Muscle layer of duodenum (tissue), 2 donors: ENCODE data around the gene HIVEP3.
"Not testable (repeated sequence)": the region's sequence is repeated elsewhere in the genome, so short reads cannot be mapped to it uniquely, and the experiment has no call there.

Source experiments
- H3K27ac ChIP-seq: one replicate; pipeline ENCODE4 v1.7.0; 2013; ENCODE audit warnings: mild to moderate bottlenecking, low read length
- H3K27me3 ChIP-seq: one replicate; pipeline ENCODE4 v1.7.0; 2013; ENCODE audit warnings: low read depth, mild to moderate bottlenecking, control low read depth, low read length
- H3K36me3 ChIP-seq, 2 donors: one replicate each; pipeline ENCODE4 v1.7.0; 2013; ENCODE audit warnings: low read length in 2 of 2, control low read depth in 1 of 2, mild to moderate bottlenecking in 1 of 2; ENCODE audit not compliant: insufficient read depth in 2 of 2, control insufficient read depth in 1 of 2
- H3K4me1 ChIP-seq, 2 donors: one replicate each; pipeline ENCODE4 v1.7.0; 2013; ENCODE audit warnings: low read length in 2 of 2, mild to moderate bottlenecking in 2 of 2, control low read depth in 1 of 2, moderate library complexity in 1 of 2; ENCODE audit not compliant: insufficient read depth in 2 of 2, control insufficient read depth in 1 of 2
- H3K4me3 ChIP-seq, 2 donors: one replicate each; pipeline ENCODE4 v1.7.0; 2013; ENCODE audit warnings: low read length in 2 of 2, low read depth in 1 of 2, mild to moderate bottlenecking in 1 of 2
- H3K9me3 ChIP-seq, 2 donors: one replicate each; pipeline ENCODE4 v1.7.0; 2013; ENCODE audit warnings: low read length in 2 of 2, control low read depth in 1 of 2, mild to moderate bottlenecking in 1 of 2; ENCODE audit not compliant: control insufficient read depth in 1 of 2
- donor health status: healthy.

HIVEP3 gene

DNA sequence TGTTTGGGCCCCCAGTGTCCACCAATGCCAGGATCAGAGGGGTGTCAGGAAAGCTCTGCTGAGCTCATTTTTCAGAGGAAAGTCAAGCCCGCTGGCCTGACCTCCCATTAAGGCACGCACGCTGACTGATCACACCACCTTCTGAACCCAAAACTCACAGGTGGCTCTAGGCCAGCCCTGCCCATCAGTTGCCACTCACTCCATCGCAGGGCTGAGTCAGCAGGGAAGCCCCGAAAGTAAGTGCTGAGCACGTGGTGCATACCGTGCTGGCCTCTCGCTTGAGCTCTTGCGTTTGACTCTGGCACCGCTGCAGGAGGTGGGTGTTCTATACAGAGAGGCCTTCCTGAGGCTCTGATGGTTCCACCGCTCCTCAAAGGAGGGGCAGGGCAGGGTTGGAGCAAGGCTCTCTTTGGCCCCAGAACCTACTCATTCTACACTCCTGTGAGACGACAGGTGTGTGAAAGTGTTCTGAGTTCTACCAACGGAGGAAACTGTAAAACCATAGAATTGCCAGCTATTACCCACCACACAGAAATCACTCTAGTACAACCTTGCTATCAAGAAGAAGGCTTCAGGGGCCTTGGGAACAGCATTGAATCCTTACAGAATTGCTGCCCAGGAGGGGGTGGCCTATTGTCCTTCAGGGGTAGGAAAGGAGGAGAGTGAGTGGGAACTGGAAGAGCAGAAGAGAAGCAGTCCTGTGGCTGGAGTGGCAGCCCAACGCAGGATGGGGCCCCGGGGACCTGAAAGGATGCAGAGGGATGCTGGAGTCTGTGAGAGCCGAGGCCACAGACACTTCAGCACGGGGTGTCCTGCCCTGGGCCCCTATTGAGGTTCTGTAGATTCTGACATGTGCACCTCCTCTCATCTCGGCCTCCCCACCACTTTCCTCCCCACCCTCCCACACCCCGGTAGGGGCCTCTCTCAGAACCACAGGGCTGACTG lies 219.5 kb downstream of the HIVEP3 start:
- H3K27me3 ChIP-seq: no peaks in the 10 kb centered on the region

DNA sequence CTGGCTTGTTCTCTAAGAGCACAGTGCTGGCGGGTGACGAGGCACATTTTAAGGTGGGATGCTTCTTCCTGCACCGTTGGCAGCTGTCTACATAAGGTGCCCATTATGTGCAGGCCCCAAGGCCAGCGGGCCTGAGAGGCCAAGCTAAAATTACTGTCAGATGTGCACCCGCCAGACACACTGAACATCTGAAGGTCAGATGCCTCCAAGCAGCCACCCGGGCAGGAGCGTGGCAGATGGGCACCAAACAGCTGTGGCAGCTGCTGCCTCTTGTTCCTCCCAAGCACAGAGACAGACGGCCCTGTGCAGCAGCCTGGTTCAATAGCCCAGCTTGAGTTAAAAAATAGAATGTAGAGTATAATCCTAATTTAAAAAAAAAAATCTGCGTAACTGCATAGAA lies 222.3 kb downstream of the HIVEP3 start:
- Histone ChIP-seq H3K27me3 (no peaks in the 10 kb centered on the region), H3K9me3 (no peaks in the 10 kb centered on the region), H3K27ac (no peak overlapping the region), H3K4me1 (no peaks in the 10 kb centered on the region), H3K4me3 (no peak overlapping the region), H3K36me3 (no peaks in the 10 kb centered on the region)

More for the DNA sequence above, 219.5 kb downstream of the HIVEP3 start:
- no peaks in the 10 kb centered on the region for H3K9me3 ChIP-seq
- no peak overlapping the region for H3K27ac ChIP-seq
- H3K4me1 ChIP-seq: no peaks in the 10 kb centered on the region
- no peak overlapping the region for H3K4me3 ChIP-seq
- no peaks in the 10 kb centered on the region for H3K36me3 ChIP-seq

DNA sequence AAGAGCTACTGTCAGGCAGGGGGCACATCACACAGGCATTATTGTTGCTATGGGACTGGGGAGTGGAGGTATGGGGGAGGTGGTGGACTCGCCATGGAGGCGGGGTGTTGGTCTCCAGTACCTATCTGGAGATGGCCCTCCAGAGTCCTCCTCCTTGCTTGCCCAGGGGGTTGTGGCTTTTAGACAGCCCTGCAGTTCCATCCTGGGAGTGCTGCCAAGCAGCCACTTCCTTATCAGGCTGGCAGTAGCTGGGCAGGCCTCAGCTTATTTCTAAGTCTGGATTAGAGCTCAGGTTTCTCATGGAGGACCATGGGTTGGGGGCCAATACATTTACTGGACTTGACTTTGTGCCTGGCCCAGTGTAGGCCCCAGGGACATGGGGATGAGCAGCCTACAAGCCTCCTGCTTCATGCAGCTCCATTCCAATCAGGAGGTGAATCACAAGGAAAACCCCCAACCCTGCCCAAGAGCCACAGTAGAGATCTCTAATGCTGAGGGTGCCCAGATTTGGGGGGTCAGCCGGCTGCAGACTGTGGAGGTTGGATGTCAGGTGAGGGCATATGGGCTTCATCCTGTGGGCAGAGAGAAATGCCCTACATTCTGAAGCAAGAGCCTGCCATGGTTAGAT lies 223.5 kb downstream of the HIVEP3 start:
- no peak overlapping the region for H3K27ac ChIP-seq
- no peaks in the 10 kb centered on the region for H3K27me3 ChIP-seq
- H3K4me1 ChIP-seq: no peaks in the 10 kb centered on the region
- H3K4me3 ChIP-seq: no peak overlapping the region
- H3K9me3 ChIP-seq: no peaks in the 10 kb centered on the region
- no peaks in the 10 kb centered on the region for H3K36me3 ChIP-seq

DNA sequence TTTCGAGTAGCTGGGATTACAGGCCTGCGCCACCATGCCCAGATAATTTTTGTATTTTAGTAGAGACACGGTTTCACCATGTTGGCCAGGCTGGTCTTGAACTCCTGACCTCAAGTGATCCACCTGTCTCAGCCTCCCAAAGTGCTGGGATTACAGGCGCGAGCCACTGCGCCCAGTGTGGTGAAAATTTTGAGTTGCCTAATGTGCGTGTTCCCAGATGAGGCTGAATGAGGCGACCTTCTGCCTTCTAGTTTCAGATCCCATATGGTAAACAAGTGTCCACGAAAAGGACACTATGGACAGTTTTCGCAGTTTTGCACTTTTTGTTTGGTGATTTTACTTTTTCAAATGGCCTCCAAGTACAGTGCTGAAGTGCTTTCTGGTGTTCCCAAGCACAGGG lies 226.8 kb downstream of the HIVEP3 start:
- not testable (repeated sequence) for H3K9me3 ChIP-seq, H3K4me3 ChIP-seq, H3K36me3 ChIP-seq, H3K27me3 ChIP-seq, H3K4me1 ChIP-seq, H3K27ac ChIP-seq

DNA sequence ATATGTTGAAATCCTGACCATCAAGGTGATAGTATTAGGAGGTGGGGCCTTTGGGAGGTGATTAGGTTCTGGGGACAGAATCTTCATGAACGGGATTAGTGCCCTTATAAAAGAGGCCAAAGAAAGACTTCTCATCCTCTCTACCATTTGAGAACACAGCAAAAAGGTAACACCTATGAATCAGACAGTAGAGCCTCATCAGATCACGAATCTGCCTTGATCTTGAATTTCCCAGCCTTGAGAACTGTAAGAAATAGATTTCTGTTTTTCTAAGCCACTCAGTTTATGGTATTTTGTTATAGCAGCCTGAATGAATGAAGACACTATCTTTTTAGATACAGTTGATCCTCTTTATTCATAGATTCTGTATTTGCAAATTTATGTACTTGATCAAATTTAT lies 227.3 kb downstream of the HIVEP3 start:
- Histone ChIP-seq H3K27me3 (no peaks in the 10 kb centered on the region), H3K27ac (no peak overlapping the region), H3K36me3 (no peaks in the 10 kb centered on the region), H3K4me1 (no peaks in the 10 kb centered on the region), H3K9me3 (no peaks in the 10 kb centered on the region), H3K4me3 (no peak overlapping the region)

DNA sequence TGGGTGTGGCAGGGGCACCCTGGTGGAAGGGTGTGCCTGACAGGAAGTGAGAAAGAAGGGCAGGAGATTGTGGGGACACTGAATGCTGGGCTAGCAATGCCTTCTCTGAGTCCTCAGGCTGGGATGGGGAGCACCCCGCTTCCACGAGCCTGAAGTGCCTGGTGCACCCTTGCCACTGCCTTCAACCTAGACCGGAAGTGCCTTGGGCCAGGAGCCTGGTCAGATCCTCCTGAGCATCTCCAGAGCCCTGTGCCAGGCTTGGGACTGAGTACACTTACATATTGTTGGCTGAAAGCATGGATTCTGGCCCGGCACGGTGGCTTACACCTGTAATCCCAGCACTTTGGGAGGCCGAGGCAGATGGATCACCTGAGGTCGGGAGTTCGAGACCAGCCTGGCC lies 228.4 kb downstream of the HIVEP3 start:
- no peaks in the 10 kb centered on the region for H3K36me3 ChIP-seq
- H3K27me3 ChIP-seq: no peaks in the 10 kb centered on the region
- no peaks in the 10 kb centered on the region for H3K9me3 ChIP-seq

DNA sequence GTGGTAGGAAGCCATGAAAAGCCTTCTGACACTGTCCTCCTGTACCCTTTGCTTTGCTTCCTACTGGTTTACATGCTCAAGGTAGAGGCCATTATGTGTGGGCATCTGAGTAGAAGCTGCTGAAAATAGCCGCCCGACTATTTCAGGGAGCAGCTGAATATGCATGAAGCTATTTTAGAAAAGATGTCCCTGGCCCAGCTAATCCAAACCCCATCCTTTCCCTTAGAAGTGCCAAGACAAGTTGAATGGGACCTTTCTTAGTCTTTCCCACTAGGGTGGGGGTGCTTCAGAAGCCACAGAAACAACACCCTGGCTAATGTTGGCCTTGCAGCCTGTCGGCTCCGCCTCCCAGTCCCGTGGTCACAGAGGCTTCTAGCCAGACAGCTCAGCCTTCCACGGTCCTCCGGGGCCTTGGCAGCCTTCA lies 229.2 kb downstream of the HIVEP3 start:
- Histone ChIP-seq H3K36me3 (no peaks in the 10 kb centered on the region), H3K4me1 (peaks cover 0 to under 1% of the 10 kb centered on the region in 2 donors), H3K9me3 (no peaks in the 10 kb centered on the region), H3K4me3 (no peak overlapping the region), H3K27ac (no peak overlapping the region), H3K27me3 (no peaks in the 10 kb centered on the region)

More for the DNA sequence above, 228.4 kb downstream of the HIVEP3 start:
- no peak overlapping the region for H3K4me3 ChIP-seq
- no peaks in the 10 kb centered on the region for H3K4me1 ChIP-seq
- no peak overlapping the region for H3K27ac ChIP-seq

DNA sequence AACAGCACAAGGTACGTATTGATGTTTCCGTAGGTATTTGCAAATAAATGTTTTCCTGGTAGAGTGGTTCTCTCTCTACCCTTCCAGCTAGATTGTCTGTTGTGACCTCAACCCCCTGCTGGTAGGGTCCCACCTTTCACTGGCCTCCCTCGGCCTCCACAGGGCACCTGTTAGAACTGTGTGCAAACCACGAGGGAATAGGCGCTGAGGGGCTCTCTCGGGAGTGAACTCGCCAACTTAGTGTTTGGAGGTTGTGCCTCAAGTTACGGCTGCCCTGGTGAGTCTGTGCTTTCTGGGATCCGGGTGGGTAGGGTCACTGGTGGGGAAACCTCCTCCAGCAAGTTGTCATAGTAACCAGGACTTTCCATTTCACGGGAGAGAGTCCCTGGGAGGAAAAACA lies 229.6 kb downstream of the HIVEP3 start:
- Histone ChIP-seq H3K4me1 (peaks cover 0 to 5% of the 10 kb centered on the region in 2 donors), H3K27me3 (no peaks in the 10 kb centered on the region), H3K9me3 (no peaks in the 10 kb centered on the region), H3K4me3 (no peak overlapping the region), H3K36me3 (no peaks in the 10 kb centered on the region), H3K27ac (no peak overlapping the region)

DNA sequence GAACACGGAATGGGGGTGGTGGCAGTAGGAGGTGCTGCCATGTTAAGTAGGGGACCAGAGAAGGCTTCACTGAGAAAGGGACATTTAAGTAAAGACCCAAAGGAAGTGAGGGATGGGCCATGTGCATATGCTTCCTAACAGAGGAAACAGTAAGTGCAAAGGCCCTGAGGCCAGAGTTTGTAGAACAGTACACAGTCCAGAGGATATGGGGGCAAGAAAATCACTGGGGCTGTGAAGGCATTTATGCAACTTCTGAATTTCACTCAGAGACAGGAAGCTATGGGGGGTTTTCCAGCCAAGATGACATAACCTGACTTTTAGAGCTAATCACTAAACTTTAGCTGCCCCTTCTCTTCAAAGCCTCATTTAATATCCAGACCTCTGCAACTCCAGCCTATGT lies 231.7 kb downstream of the HIVEP3 start:
- H3K4me3 ChIP-seq: no peak overlapping the region
- H3K9me3 ChIP-seq: no peaks in the 10 kb centered on the region
- H3K36me3 ChIP-seq: no peaks in the 10 kb centered on the region
- H3K27ac ChIP-seq: no peak overlapping the region
- H3K27me3 ChIP-seq: no peaks in the 10 kb centered on the region
- peaks cover 5 to 13% of the 10 kb centered on the region in 2 donors for H3K4me1 ChIP-seq

DNA sequence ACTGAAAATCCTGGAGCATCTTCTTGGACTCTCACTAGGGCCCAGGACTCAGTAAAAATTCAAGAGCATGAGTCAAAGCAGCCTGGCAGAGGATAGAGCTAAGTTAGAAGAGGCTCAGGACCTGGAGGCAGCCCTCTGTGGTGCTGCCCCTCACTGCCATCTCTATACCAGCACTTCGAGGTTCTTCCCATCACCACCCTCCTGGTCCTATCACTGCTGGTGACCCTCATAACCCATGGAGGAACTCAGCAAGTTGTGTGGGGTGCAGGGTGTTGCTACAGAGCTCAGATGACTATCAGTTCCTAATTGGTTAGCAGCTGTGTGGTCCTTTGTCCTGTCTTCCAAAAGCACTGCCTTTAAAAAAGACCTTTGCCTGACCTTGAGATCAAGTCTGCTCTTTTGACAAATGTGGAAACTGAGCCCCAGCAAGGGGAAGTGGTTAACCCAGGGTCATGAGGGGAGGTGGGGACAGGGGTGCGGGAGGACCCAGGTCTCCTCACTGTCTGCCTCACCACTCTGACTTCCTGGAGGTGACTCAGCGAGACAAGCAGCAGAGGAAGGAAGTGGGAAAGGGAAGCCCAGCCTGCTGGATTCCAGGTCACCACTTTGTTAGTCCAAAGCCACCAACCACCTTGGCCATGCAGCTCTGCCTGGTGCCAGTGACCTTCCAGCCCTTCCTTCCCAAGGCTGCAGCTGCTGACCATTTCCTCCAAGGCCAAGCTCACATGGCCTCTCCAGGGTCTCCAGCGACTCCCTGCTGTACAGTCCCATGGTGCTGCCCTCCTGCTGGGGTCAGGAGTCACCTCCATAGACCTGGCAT lies 234.8 kb downstream of the HIVEP3 start:
- Histone ChIP-seq H3K4me1 (peaks cover 5 to 13% of the 10 kb centered on the region in 2 donors), H3K36me3 (no peaks in the 10 kb centered on the region)

More for the DNA sequence above, 234.8 kb downstream of the HIVEP3 start:
- H3K9me3 ChIP-seq: no peaks in the 10 kb centered on the region
- no peak overlapping the region for H3K27ac ChIP-seq
- no peak overlapping the region for H3K4me3 ChIP-seq
- H3K27me3 ChIP-seq: no peaks in the 10 kb centered on the region
